GM18867 (cell line): ENCODE measurements around the gene CCR2.
A peak's percentile ranks its signal among the peaks of the same experiment; 100 is the strongest.
"Not testable (repeated sequence)": the region's sequence is repeated elsewhere in the genome, so short reads cannot be mapped to it uniquely, and the experiment has no call there.

ENCODE experiments used
- ATAC-seq: cut with Tn5 transposase; IDR thresholded peaks from one replicate; pipeline ENCODE4 v1.9.1; 2021; ENCODE audit warnings: mild to moderate bottlenecking, moderate library complexity; ENCODE audit not compliant: unreplicated experiment

The CCR2 gene

DNA sequence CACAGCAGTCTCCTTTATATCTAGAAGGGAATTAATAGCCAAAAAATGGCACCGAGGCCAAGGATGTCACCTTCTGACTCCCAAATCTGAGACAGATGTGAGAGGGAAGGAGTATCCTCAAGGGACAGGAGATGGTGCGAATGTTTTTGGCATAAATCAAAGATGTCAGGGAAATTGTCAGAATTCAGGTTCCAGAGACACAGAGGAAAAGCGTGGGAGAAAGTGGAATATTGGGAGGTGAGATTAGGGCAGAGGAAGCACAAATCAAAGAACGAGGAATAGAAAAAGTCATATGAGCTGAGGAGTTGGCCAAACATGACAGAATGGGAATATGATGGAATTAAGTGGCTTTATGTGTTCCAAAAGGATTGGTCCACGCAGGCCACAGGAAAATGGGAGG, 46.9 kb downstream of the CCR2 start:
- no peak for ATAC-seq

DNA sequence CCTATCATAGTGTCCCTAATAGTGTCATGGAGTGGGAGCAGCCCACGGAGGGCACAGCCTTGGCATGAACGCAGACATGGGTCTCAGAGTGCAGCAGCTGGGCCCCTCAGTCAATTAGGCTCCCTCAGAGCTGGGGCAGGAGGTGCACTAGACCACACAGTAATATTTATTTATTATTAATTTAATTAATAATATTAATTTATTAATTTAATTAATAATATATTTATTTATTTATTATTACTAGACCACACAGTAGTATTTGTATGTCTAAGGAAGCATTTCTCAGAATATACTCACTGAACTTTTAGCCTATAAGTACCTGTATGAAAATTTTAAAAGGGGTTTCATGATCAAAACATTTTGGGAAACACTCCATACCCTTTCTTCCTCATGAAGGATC, 47.7 kb downstream of the CCR2 start:
- ATAC-seq: no peak

DNA sequence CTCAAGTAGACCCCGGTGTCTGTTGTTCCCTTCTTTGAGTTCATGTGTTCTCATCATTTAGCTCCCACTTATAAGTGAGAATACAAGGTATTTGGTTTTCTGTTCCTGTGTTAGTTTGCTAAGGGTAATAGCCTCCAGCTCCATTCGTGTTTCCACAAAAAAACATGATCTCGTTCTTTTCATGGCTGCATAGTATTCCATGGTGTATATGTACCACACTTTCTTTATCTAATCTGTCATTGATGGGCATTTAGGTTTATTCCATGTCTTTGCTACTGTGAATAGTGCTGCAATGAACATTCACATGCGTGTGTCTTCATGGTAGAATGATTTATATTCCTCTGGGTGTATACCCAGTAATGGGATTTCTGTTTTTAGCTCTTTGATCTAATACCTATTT, 49.0 kb downstream of the CCR2 start:
- ATAC-seq: not testable (repeated sequence)

DNA sequence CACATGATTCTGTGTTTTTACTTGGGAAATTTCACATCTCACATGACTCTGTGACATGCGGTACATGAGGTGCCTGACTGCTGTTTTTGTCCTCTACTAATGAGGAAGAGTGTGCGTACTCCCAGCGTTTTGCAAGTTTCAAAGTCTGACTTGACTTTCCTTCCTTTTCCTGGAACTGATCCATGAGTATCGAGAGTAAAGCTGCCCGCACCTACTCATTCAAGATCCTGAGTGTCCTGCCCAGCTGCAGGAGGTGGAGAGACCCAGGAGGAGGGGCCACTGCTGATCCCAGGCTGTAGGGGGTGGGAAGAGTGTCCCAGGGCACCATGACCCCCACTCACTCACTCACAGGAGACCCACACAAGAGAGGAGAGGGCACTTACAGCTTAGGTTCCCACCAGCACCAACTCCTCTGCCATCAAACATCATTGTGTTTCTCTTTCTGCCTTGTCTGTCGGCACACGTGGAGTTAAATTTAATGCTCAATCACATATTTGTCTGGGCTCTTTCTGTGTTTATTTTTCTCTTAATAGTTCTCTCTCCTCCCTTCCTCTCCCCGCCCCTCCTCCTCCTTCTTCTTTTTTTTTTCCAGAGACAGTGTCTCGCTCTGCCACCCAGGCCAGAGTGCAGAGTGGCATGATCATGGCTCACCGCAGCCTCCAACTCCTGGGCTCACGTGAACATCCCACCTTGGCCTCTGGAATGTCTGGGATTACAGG, 51.5 kb downstream of the CCR2 start:
- no peak for ATAC-seq

DNA sequence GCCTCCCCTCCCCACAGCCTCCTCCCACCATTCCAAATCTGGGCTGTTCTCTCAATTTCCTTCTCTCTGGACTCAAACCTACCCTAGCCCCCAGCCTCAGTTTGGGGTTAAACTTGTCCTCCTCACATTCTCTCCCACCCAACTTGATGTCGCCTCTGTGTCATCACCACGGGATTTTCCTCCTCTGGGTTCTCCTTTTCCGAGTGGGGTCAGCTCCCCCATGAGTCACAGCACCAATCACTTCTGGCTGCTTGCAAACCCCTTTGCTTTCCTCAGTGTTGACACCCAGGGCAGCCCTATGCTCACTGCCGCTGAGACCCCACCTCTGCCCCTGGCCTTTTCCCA, 52.5 kb downstream of the CCR2 start:
- no peak for ATAC-seq

DNA sequence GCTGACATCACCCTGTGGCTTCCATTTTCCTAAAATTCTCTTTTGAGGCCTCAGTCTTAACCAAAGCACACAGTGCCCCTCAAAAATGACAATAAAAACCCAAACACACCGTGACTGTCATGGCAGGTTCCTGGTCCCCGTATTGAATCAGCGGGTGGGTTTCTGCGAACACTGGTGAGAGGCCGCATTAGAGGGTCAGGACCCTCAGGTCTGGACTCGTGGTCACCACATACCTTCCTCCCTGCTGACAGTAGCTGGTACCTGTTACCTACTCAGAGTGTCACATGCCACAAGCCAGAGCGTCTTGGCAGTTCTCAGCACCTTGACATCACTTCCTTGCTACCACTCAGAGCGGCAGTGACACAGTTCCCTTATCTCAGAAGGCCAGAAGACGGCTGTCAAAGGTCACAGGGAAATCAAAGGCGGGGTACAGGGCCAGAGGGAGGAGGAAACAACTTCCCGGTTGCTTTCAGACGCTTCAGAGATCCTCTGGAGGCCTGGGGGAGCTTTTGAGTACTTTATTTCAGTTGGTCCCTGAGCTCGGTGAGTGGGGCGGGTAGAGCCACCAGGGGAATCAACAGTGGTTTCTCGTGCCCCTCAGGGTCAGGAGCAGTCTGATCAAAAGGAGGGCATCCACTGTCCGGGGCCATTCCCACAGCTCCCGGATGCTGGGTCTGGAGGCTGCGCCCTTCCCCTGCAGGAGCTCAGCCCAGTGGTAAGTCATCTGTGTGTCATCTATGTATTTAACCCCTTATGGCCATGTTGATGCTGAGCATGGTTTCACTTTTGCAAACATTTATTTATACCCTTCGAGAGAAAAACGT, 53.1 kb downstream of the CCR2 start, which contains the start of the genes CCR5AS and CCRL2:
Gene CCR5AS (minus strand): TSS at position 279 of the 824 bp plus-strand sequence.
Gene CCRL2 (plus strand): TSS at position 472 of the 824 bp plus-strand sequence. CDS start 821 bp downstream, outside the sequence.
- peak; percentile 44 for ATAC-seq

DNA sequence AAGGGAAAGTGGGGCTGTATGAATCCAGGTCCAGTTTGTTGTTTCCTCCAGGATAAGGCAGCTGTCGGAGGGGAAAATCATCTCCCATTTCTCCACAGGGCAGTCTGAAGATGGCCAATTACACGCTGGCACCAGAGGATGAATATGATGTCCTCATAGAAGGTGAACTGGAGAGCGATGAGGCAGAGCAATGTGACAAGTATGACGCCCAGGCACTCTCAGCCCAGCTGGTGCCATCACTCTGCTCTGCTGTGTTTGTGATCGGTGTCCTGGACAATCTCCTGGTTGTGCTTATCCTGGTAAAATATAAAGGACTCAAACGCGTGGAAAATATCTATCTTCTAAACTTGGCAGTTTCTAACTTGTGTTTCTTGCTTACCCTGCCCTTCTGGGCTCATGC, 54.1 kb downstream of the CCR2 start:
- no peak for ATAC-seq

DNA sequence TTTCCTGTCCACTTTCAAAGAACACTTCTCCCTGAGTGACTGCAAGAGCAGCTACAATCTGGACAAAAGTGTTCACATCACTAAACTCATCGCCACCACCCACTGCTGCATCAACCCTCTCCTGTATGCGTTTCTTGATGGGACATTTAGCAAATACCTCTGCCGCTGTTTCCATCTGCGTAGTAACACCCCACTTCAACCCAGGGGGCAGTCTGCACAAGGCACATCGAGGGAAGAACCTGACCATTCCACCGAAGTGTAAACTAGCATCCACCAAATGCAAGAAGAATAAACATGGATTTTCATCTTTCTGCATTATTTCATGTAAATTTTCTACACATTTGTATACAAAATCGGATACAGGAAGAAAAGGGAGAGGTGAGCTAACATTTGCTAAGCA, 54.9 kb downstream of the CCR2 start:
- no peak for ATAC-seq

DNA sequence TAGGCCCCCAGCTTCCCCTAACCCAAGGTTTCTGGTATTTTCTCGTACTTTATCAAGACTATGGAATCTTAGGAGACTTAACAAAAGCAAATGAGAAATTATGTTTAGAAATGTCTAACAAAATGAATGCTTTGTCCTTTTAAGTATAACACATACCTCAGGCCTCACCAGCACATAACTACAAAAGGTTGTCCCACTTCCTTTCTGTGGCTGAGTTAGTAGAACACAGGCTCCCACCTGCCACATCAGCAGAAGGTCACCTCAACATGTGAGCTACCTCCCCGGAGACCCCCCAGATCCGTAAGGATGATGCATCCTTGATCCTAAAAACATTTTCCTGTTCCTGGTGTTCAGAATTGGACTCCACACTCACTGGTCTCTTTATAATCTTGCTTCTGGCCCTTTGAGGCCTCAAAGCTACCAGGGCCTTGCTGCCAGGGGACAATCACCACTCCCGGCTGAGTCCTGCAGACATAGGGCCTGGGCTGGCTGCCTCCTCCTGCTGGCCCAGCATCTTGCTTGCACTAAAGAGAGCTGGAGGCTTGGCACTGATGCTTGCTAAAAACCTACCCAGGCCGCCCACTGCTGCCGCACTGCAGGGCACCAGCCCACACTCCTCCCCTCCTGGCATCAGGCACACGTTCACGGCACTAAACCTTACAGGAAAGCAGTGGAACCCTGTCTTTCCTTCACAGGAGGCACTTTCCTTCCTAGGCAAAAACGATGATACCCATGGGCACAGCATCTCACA, 56.0 kb downstream of the CCR2 start:
- ATAC-seq: no peak
